ENCODE measurements around the gene LDB2. TPM values are rescaled to one million over a fixed set of nuclear protein-coding genes. Genes with fewer than 3 reads are reported as not detected.
A peak's percentile ranks its signal among the peaks of the same experiment; 100 is the strongest.

Gene LDB2
- 100 to 1,000 TPM in 2 of 4 donors, 10 to 100 TPM in 2; 48.8 to 298 (median 152) TPM for total RNA-seq

- intact Hi-C loops (cut with DNase I; ENCODE audit: low total_unique reads): loop anchor here (10.0 kb wide), 1 partner anchor 133 kb away; no protein-coding TSS in a partner anchor
- no peak for TF ChIP-seq CTCF (IDR thresholded peaks at IDR 0.05)
- TF ChIP-seq POLR2A (IDR thresholded peaks at IDR 0.05): peak; percentile 17 to 20
- H3K27ac ChIP-seq: peak within 1 kb of the TSS; percentile 87 to 89
- H3K9me3 ChIP-seq: no peaks in the 10 kb centered on the region
- peak; percentile 77 to 89 for DNase-seq
- H3K4me3 ChIP-seq: peak within 1 kb of the TSS; percentile 54 to 66
- H3K4me1 ChIP-seq: no peaks in the 10 kb centered on the region
- no peaks in the 10 kb centered on the region for H3K27me3 ChIP-seq
- no peaks in the 10 kb centered on the region for H3K36me3 ChIP-seq
These were observed at the start of gene LDB2 for GRCh38 chr4:16897991-16898827. Gene LDB2 (minus strand): TSS chr4:16898645.

GRCh38 chr4:16942491-16942890 is 44.0 kb upstream of the LDB2 start:
- intact Hi-C loops (cut with DNase I; ENCODE audit: low total_unique reads): no loop called here
- no peak overlapping the region for H3K4me3 ChIP-seq
- no peak for TF ChIP-seq POLR2A (IDR thresholded peaks at IDR 0.05)
- TF ChIP-seq CTCF (IDR thresholded peaks at IDR 0.05): no peak

GRCh38 chr4:16939178-16939577 is 40.7 kb upstream of the LDB2 start:
- intact Hi-C loops (cut with DNase I; ENCODE audit: low total_unique reads): no loop called here
- H3K36me3 ChIP-seq: no peaks in the 10 kb centered on the region
- no peaks in the 10 kb centered on the region for H3K27me3 ChIP-seq
- TF ChIP-seq POLR2A (IDR thresholded peaks at IDR 0.05): no peak
- TF ChIP-seq CTCF (IDR thresholded peaks at IDR 0.05): no peak
- no peak for DNase-seq
- no peaks in the 10 kb centered on the region for H3K9me3 ChIP-seq
- H3K27ac ChIP-seq: no peak overlapping the region
- no peaks in the 10 kb centered on the region for H3K4me1 ChIP-seq
- H3K4me3 ChIP-seq: no peak overlapping the region

More at GRCh38 chr4:16942491-16942890, 44.0 kb upstream of the LDB2 start:
- Histone ChIP-seq H3K27ac (no peak overlapping the region), H3K36me3 (no peaks in the 10 kb centered on the region), H3K4me1 (no peaks in the 10 kb centered on the region), H3K9me3 (no peaks in the 10 kb centered on the region), H3K27me3 (no peaks in the 10 kb centered on the region)
- DNase-seq: no peak

- H3K4me3 ChIP-seq: no peak overlapping the region
- intact Hi-C loops (cut with DNase I; ENCODE audit: low total_unique reads): no loop called here
These were observed 40.1 kb upstream of the LDB2 start for GRCh38 chr4:16938512-16939040.

More at GRCh38 chr4:16938512-16939040, 40.1 kb upstream of the LDB2 start:
- TF ChIP-seq CTCF (IDR thresholded peaks at IDR 0.05): no peak
- Histone ChIP-seq H3K36me3 (no peaks in the 10 kb centered on the region), H3K27ac (no peak overlapping the region), H3K27me3 (no peaks in the 10 kb centered on the region), H3K4me1 (no peaks in the 10 kb centered on the region), H3K9me3 (no peaks in the 10 kb centered on the region)
- DNase-seq: no peak

All from uterus (tissue), 4 donors.